Liver (tissue), 9 donors: ENCODE results near the gene REM1. TPM values are rescaled to one million over a fixed set of nuclear protein-coding genes. Genes with fewer than 3 reads are reported as not detected.

ENCODE experiments used
- DNase-seq: peaks from one replicate; pipeline ENCODE4 v3.0.0-alpha.2; 2017; ENCODE audit warnings: low spot score
- H3K27ac ChIP-seq, 2 donors: one replicate each; pipeline ENCODE4 v1.7.0; 2013; ENCODE audit warnings: inconsistent platforms in 2 of 2, low read length in 2 of 2, control low read depth in 1 of 2, low read depth in 1 of 2, mild to moderate bottlenecking in 1 of 2
- H3K27me3 ChIP-seq, 4 donors: one replicate each; pipeline versions ENCODE4 v1.6.1 to v1.7.0; 2013; ENCODE audit warnings: low read length in 3 of 4, inconsistent platforms in 1 of 4, mild to moderate bottlenecking in 1 of 4, moderate library complexity in 1 of 4; ENCODE audit not compliant: control insufficient read depth in 4 of 4, insufficient read depth in 4 of 4
- H3K36me3 ChIP-seq, 4 donors: one replicate each; pipeline versions ENCODE4 v1.6.1 to v1.7.0; 2013; ENCODE audit warnings: low read length in 3 of 4, mild to moderate bottlenecking in 3 of 4, low read depth in 1 of 4, moderate library complexity in 1 of 4; ENCODE audit not compliant: control insufficient read depth in 4 of 4, insufficient read depth in 3 of 4
- H3K4me1 ChIP-seq, 4 donors: one replicate each; pipeline versions ENCODE4 v1.6.1 to v1.7.0; 2013; ENCODE audit warnings: low read length in 3 of 4, mild to moderate bottlenecking in 3 of 4, moderate library complexity in 1 of 4; ENCODE audit not compliant: control insufficient read depth in 4 of 4, insufficient read depth in 4 of 4
- H3K4me3 ChIP-seq, 3 donors: one replicate each; pipeline versions ENCODE4 v1.6.1 to v1.7.0; 2013; ENCODE audit warnings: low read length in 3 of 3, control low read depth in 1 of 3, low read depth in 1 of 3, mild to moderate bottlenecking in 1 of 3
- H3K9ac ChIP-seq, 2 donors: one replicate each; pipeline ENCODE4 v1.7.0; 2013; ENCODE audit warnings: low read length in 2 of 2, mild to moderate bottlenecking in 2 of 2, moderate library complexity in 2 of 2, control low read depth in 1 of 2, low read depth in 1 of 2
- H3K9me3 ChIP-seq, 4 donors: one replicate each; pipeline versions ENCODE4 v1.6.1 to v1.7.0; 2013; ENCODE audit warnings: low read length in 3 of 4; ENCODE audit not compliant: control insufficient read depth in 4 of 4
- EGR1 ChIP-seq, 2 donors: IDR thresholded peaks; 2 replicates each; pipeline ENCODE4 v1.6.1; 2016 to 2018; ENCODE audit warnings: antibody characterized with exemption in 2 of 2, low read depth in 2 of 2
- FOXA1 ChIP-seq: IDR thresholded peaks from 2 replicates; pipeline ENCODE4 v1.6.1; 2016; ENCODE audit warnings: antibody characterized with exemption
- GABPA ChIP-seq, 2 donors: IDR thresholded peaks in 1 of 2; conservative IDR thresholded peaks in 1 of 2; 2 replicates each; pipeline ENCODE4 v1.6.1; 2016; ENCODE audit warnings: antibody characterized with exemption in 2 of 2, mild to moderate bottlenecking in 1 of 2, moderate library complexity in 1 of 2
- HNF4A ChIP-seq, 2 donors: conservative IDR thresholded peaks; 2 replicates each; pipeline ENCODE4 v1.6.1; 2016; ENCODE audit warnings: antibody characterized with exemption in 2 of 2, mild to moderate bottlenecking in 2 of 2
- HNF4G ChIP-seq: IDR thresholded peaks from 2 replicates; pipeline ENCODE4 v1.6.1; 2016; ENCODE audit warnings: antibody characterized with exemption
- JUND ChIP-seq, 2 donors: IDR thresholded peaks; 2 replicates each; pipeline ENCODE4 v1.6.1; 2016; ENCODE audit warnings: antibody characterized with exemption in 2 of 2
- NR2F2 ChIP-seq: IDR thresholded peaks from 2 replicates; pipeline ENCODE4 v1.6.1; 2016; ENCODE audit warnings: antibody characterized with exemption
- RAD21 ChIP-seq, 2 donors: IDR thresholded peaks; 2 replicates each; pipeline ENCODE4 v1.6.1; 2016; ENCODE audit warnings: antibody characterized with exemption in 2 of 2, mild to moderate bottlenecking in 2 of 2
- RXRA ChIP-seq, 2 donors: IDR thresholded peaks; 2 replicates each; pipeline ENCODE4 v1.6.1; 2017 to 2018; ENCODE audit warnings: antibody characterized with exemption in 2 of 2, mild to moderate bottlenecking in 1 of 2
- SP1 ChIP-seq: IDR thresholded peaks from 2 replicates; pipeline ENCODE4 v1.6.1; 2018; ENCODE audit warnings: antibody characterized with exemption, mild to moderate bottlenecking
- TAF1 ChIP-seq: conservative IDR thresholded peaks from 2 replicates; pipeline ENCODE4 v1.6.1; 2016; ENCODE audit warnings: antibody characterized with exemption, mild to moderate bottlenecking
- WGBS: extraction: QIAGEN DNeasy Blood & Tissue Kit; methylation state at CpG from one replicate; pipeline ENCODE4 v1.1.7; 2013; 5-methylcytosine and 5-hydroxymethylcytosine counted together
- polyA plus RNA-seq, 2 donors: library from polyadenylated mRNA; stranded (reverse) in 1 of 2; unstranded in 1 of 2; fragments of 200-250 nt in 1 of 2; fragments of >200 nt in 1 of 2; fragmentation: Nextera tagmentation in 1 of 2; extraction: Ambion mirVana in 1 of 2; gene quantifications; one replicate each; pipeline versions ENCODE4 v1.2.1 to v1.2.3, GENCODE V29; 2013 to 2015
- total RNA-seq, 2 donors: library from RNA; depleted of rRNA; stranded (reverse); fragments of >200 nt; gene quantifications; one replicate each; pipeline ENCODE4 v1.2.3, GENCODE V29; 2014
- TF ChIP-seq, protein P1 (sequence below): IDR thresholded peaks from 2 replicates; pipeline ENCODE4 v1.6.1; 2016; ENCODE audit warnings: antibody characterized with exemption
- TF ChIP-seq, protein P2 (sequence below): IDR thresholded peaks from 2 replicates; pipeline ENCODE4 v1.6.1; 2016; ENCODE audit warnings: antibody characterized with exemption, mild to moderate bottlenecking
- TF ChIP-seq, protein P3 (sequence below): IDR thresholded peaks from 2 replicates; pipeline ENCODE4 v1.6.1; 2016; ENCODE audit warnings: antibody characterized with exemption
- TF ChIP-seq, protein P4 (sequence below): IDR thresholded peaks from 2 replicates; pipeline ENCODE4 v1.6.1; 2016; ENCODE audit warnings: antibody characterized with exemption
- TF ChIP-seq, protein P5 (sequence below): fragments of 150-350 bp; IDR thresholded peaks from 2 replicates; pipeline ENCODE4 v1.5.1; 2017; ENCODE audit warnings: improper control_type of control experiment, low read depth, low read length; ENCODE audit not compliant: missing input control
- donor health status: healthy.
- donor health status: healthy.
- donor health status: healthy.
- donor health status: healthy.
- donor health status: healthy.

Gene REM1
- total and polyA plus RNA-seq, 4 donors, result 0.17 to 0.46 (median 0.21) TPM

DNA sequence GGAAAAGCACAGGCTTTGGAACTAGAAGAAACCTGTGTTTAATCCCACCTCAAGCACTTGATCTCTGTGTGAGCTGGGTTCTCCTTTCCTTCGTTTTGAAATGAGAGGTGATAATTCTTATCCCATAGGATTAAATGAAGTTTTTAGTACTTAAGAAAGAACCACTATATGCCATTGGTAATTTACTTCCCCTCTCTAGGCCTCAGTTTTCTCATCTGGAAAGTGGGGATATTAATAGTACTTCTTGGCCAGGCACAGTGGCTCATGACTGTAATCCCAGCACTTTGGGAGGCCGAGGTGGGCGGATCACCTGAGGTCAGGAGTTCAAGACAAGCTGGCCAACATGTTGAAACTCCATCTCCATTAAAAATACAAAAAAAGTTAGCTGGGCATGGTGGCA, 14.1 kb downstream of the REM1 start:
- Histone ChIP-seq H3K27ac (no peak overlapping the region), H3K9ac (no peak overlapping the region), H3K36me3 (no peaks in the 10 kb centered on the region), H3K27me3 (peaks cover 0 to 4% (median 1%) of the 10 kb centered on the region in 4 donors), H3K4me3 (no peak overlapping the region), H3K4me1 (no peaks in the 10 kb centered on the region), H3K9me3 (no peaks in the 10 kb centered on the region)
- TF ChIP-seq RXRA (IDR thresholded peaks at IDR 0.05) (no peak), FOXA1 (no peak), HNF4A (conservative IDR thresholded peaks at IDR 0.05) (no peak), TAF1 (no peak), EGR1 (IDR thresholded peaks at IDR 0.05; ENCODE audit: low read depth in 2 of 2) (no peak), SP1 (no peak), RAD21 (IDR thresholded peaks at IDR 0.05) (no peak), JUND (IDR thresholded peaks at IDR 0.05) (no peak), GABPA (IDR thresholded peaks at IDR 0.05 in 1 of 2, conservative IDR thresholded peaks at IDR 0.05 in 1 of 2) (no peak)
- TF ChIP-seq, protein P1, sequence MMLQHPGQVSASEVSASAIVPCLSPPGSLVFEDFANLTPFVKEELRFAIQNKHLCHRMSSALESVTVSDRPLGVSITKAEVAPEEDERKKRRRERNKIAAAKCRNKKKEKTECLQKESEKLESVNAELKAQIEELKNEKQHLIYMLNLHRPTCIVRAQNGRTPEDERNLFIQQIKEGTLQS, result no peak
- TF ChIP-seq, protein P2, sequence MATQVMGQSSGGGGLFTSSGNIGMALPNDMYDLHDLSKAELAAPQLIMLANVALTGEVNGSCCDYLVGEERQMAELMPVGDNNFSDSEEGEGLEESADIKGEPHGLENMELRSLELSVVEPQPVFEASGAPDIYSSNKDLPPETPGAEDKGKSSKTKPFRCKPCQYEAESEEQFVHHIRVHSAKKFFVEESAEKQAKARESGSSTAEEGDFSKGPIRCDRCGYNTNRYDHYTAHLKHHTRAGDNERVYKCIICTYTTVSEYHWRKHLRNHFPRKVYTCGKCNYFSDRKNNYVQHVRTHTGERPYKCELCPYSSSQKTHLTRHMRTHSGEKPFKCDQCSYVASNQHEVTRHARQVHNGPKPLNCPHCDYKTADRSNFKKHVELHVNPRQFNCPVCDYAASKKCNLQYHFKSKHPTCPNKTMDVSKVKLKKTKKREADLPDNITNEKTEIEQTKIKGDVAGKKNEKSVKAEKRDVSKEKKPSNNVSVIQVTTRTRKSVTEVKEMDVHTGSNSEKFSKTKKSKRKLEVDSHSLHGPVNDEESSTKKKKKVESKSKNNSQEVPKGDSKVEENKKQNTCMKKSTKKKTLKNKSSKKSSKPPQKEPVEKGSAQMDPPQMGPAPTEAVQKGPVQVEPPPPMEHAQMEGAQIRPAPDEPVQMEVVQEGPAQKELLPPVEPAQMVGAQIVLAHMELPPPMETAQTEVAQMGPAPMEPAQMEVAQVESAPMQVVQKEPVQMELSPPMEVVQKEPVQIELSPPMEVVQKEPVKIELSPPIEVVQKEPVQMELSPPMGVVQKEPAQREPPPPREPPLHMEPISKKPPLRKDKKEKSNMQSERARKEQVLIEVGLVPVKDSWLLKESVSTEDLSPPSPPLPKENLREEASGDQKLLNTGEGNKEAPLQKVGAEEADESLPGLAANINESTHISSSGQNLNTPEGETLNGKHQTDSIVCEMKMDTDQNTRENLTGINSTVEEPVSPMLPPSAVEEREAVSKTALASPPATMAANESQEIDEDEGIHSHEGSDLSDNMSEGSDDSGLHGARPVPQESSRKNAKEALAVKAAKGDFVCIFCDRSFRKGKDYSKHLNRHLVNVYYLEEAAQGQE, result no peak
- TF ChIP-seq, protein P3, sequence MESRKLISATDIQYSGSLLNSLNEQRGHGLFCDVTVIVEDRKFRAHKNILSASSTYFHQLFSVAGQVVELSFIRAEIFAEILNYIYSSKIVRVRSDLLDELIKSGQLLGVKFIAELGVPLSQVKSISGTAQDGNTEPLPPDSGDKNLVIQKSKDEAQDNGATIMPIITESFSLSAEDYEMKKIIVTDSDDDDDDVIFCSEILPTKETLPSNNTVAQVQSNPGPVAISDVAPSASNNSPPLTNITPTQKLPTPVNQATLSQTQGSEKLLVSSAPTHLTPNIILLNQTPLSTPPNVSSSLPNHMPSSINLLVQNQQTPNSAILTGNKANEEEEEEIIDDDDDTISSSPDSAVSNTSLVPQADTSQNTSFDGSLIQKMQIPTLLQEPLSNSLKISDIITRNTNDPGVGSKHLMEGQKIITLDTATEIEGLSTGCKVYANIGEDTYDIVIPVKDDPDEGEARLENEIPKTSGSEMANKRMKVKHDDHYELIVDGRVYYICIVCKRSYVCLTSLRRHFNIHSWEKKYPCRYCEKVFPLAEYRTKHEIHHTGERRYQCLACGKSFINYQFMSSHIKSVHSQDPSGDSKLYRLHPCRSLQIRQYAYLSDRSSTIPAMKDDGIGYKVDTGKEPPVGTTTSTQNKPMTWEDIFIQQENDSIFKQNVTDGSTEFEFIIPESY, result no peak
- TF ChIP-seq, protein P4, sequence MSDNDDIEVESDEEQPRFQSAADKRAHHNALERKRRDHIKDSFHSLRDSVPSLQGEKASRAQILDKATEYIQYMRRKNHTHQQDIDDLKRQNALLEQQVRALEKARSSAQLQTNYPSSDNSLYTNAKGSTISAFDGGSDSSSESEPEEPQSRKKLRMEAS, result no peak
- no peak for DNase-seq
- 70% methylated on average over 3 of the region's 3 CpGs for WGBS

DNA sequence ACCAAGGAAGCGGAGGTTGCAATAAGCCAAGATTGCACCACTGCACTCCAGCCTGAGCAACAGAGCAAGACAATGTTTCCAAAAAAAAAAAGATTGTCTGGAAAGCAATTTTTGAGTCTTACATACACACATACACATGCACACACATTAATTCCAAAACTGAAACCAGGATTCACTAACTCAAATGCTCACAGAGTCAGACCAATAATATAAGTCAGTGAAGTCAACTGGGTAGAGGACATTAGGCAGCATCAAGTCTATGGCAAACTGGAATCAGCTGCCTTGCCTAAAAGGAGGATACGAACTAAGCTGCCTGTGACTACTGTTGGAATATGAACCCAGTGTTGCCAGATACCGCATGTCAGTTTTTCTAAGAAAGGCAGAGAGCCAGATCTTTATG, 15.7 kb downstream of the REM1 start:
- no peak overlapping the region for H3K27ac ChIP-seq
- H3K9me3 ChIP-seq, result no peaks in the 10 kb centered on the region
- H3K4me3 ChIP-seq, result no peak overlapping the region
- no peak overlapping the region for H3K9ac ChIP-seq
- no peaks in the 10 kb centered on the region for H3K4me1 ChIP-seq
- no peak for DNase-seq
- no peaks in the 10 kb centered on the region for H3K36me3 ChIP-seq
- H3K27me3 ChIP-seq, result peaks cover 0 to 4% (median 0%) of the 10 kb centered on the region in 4 donors
- 93% methylated on average over 3 of the region's 3 CpGs for WGBS
- no peak for TF ChIP-seq RXRA (IDR thresholded peaks at IDR 0.05)
- TF ChIP-seq, protein P5, sequence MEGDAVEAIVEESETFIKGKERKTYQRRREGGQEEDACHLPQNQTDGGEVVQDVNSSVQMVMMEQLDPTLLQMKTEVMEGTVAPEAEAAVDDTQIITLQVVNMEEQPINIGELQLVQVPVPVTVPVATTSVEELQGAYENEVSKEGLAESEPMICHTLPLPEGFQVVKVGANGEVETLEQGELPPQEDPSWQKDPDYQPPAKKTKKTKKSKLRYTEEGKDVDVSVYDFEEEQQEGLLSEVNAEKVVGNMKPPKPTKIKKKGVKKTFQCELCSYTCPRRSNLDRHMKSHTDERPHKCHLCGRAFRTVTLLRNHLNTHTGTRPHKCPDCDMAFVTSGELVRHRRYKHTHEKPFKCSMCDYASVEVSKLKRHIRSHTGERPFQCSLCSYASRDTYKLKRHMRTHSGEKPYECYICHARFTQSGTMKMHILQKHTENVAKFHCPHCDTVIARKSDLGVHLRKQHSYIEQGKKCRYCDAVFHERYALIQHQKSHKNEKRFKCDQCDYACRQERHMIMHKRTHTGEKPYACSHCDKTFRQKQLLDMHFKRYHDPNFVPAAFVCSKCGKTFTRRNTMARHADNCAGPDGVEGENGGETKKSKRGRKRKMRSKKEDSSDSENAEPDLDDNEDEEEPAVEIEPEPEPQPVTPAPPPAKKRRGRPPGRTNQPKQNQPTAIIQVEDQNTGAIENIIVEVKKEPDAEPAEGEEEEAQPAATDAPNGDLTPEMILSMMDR, result no peak
- TF ChIP-seq GABPA (IDR thresholded peaks at IDR 0.05 in 1 of 2, conservative IDR thresholded peaks at IDR 0.05 in 1 of 2), result no peak
- TF ChIP-seq RAD21 (IDR thresholded peaks at IDR 0.05), result no peak
- TF ChIP-seq SP1, result no peak
- TF ChIP-seq, protein P4, result no peak
- TF ChIP-seq FOXA1, result no peak
- TF ChIP-seq HNF4G, result no peak
- TF ChIP-seq, protein P3, result no peak
- TF ChIP-seq, protein P2, result no peak
- TF ChIP-seq NR2F2, result no peak
- TF ChIP-seq TAF1, result no peak
- no peak for TF ChIP-seq EGR1 (IDR thresholded peaks at IDR 0.05; ENCODE audit: low read depth in 2 of 2)
- TF ChIP-seq, protein P1, result no peak
